Thoracic aorta (tissue), 2 donors: Measurements from ENCODE around the gene LEPR. TPM values are rescaled to one million over a fixed set of nuclear protein-coding genes. Genes with fewer than 3 reads are reported as not detected.

Experiments used
- ATAC-seq: fragments of 150-250 bp; one replicate; pipeline ENCODE4 v1.8.0; 2017; ENCODE audit warnings: low read depth; ENCODE audit not compliant: insufficient number of reproducible peaks, low FRiP score
- DNase-seq: peaks from one replicate; pipeline ENCODE4 v3.0.0-alpha.2; 2020; ENCODE audit warnings: low spot score
- H3K27ac ChIP-seq, 2 donors: fragments of 200-600 bp; sonication (generic); 1 replicate in 1 of 2; 2 replicates in 1 of 2; pipeline ENCODE4 v1.5.1; 2016; ENCODE audit warnings: mild to moderate bottlenecking in 2 of 2, moderate library complexity in 2 of 2
- H3K27me3 ChIP-seq: fragments of 200-600 bp; sonication (generic); replicated peaks from 2 replicates; pipeline ENCODE4 v1.6.0; 2016; ENCODE audit warnings: mild to moderate bottlenecking; ENCODE audit not compliant: insufficient read depth
- H3K36me3 ChIP-seq: fragments of 200-600 bp; sonication (generic); one replicate; pipeline ENCODE4 v1.5.1; 2016
- H3K4me1 ChIP-seq, 2 donors: fragments of 200-600 bp; sonication (generic); 1 replicate in 1 of 2; 2 replicates in 1 of 2; pipeline versions ENCODE4 v1.5.1 to v1.6.0; 2016; ENCODE audit warnings: low read depth in 2 of 2, mild to moderate bottlenecking in 1 of 2; ENCODE audit not compliant: control insufficient read depth in 1 of 2
- H3K4me3 ChIP-seq: fragments of 200-600 bp; sonication (generic); 2 replicates; pipeline ENCODE4 v1.5.1; 2016; ENCODE audit warnings: mild to moderate bottlenecking
- H3K9me3 ChIP-seq: fragments of 200-600 bp; sonication (generic); 2 replicates; pipeline ENCODE4 v1.5.1; 2016
- total RNA-seq, 2 donors: library from RNA; depleted of rRNA; stranded (reverse); fragments of >200 nt; gene quantifications; one replicate each; pipeline versions ENCODE4 v1.1.0 to v1.2.3, GENCODE V29; 2016
- TF ChIP-seq, protein P1 (sequence below): fragments of 200-600 bp; sonication (generic); IDR thresholded peaks from one replicate; pipeline ENCODE4 v1.5.1; 2019; ENCODE audit warnings: antibody characterized with exemption

The LEPR gene
- total RNA-seq, 2 donors from 2014 or later = 17.6 to 42.3 TPM

DNA sequence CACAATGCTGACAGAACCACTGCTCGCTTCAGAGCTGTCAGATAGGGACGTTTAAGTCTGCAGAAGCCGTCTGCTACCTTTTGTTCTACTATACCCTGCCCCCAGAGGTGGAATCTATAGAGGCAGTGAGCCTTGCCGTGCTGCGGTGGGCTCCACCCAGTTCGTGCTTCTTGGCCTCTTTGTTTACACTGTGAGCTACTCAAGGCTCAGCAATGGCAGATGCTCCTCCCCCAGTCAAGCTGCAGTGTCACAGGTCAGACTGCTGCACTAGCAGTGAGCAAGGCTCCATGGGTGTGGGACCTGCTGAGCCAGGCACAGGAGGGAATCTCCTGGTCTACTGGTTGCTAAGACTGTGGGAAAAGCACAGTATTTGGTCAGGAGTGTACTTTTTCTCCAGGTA is 47.1 kb downstream of the LEPR start:
- TF ChIP-seq, protein P1, sequence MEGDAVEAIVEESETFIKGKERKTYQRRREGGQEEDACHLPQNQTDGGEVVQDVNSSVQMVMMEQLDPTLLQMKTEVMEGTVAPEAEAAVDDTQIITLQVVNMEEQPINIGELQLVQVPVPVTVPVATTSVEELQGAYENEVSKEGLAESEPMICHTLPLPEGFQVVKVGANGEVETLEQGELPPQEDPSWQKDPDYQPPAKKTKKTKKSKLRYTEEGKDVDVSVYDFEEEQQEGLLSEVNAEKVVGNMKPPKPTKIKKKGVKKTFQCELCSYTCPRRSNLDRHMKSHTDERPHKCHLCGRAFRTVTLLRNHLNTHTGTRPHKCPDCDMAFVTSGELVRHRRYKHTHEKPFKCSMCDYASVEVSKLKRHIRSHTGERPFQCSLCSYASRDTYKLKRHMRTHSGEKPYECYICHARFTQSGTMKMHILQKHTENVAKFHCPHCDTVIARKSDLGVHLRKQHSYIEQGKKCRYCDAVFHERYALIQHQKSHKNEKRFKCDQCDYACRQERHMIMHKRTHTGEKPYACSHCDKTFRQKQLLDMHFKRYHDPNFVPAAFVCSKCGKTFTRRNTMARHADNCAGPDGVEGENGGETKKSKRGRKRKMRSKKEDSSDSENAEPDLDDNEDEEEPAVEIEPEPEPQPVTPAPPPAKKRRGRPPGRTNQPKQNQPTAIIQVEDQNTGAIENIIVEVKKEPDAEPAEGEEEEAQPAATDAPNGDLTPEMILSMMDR = no peak
- Histone ChIP-seq H3K9me3 (no peaks in the 10 kb centered on the region), H3K27me3 (no peaks in the 10 kb centered on the region), H3K4me3 (no peak overlapping the region), H3K4me1 (no peaks in the 10 kb centered on the region), H3K36me3 (no peaks in the 10 kb centered on the region), H3K27ac (no peak overlapping the region)
- DNase-seq (no peak), ATAC-seq (no peak)

DNA sequence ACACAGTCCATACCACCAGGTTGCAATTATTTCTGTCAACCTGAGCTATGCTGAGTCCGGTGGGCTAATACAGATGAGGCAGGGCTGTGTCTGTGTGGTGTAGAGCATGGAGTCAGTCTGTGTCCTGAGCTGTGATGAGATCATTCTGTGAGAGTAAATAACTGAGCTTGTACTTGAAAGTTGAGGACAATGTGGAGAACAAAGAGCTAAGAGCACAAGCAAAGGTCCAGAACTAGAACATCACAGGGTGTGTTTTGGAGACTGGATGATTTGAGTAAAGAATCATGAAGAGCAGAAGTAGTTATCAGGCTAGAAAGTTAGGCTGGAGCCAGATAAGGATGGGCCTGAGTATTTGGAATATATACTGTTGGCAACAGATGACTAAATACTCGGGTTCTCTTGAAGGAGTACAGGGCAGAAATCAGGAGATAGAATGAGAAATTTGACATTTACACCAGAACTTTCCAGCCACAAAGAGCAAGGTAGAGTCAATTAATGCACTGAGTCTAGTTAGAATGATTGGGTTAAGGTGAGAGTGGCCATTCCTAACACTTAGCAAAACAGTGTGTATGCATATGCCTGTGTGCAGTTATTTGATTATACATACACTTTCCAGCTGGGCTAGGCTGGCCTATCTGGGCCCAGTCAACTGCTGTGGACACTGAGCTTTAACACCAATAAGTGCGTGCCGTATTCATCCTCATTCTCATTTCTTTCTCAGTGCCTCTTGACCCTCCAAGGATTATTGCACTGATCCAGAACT is 48.8 kb downstream of the LEPR start:
- Histone ChIP-seq H3K27ac (no peak overlapping the region), H3K4me1 (no peaks in the 10 kb centered on the region), H3K4me3 (no peak overlapping the region), H3K27me3 (no peaks in the 10 kb centered on the region), H3K36me3 (no peaks in the 10 kb centered on the region), H3K9me3 (no peaks in the 10 kb centered on the region)
- no peak for DNase-seq
- TF ChIP-seq, protein P1 = no peak
- no peak for ATAC-seq

DNA sequence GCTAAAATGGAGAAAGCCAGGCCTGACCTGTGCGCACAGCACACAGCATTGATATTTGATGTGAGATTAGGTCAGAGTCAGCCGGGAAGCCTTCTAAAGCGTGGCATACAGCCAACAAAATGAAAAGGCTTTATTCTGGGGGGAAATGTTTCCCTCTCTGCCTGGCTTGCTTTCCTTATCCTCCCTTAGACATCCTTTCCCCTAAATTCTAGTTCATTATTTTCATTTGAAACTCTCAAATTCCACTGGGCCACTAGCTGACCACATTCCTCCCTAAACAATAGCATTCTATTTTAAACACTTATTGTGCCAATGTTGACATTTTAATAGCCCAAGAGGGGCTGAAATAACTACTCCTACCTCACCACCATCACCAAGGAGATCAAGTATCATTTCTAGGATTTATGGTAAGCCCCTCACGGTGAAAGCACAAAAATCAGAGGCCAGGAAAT is 49.4 kb downstream of the LEPR start:
- TF ChIP-seq, protein P1 = no peak
- no peak for ATAC-seq
- H3K4me3 ChIP-seq = no peak overlapping the region
- no peaks in the 10 kb centered on the region for H3K4me1 ChIP-seq
- no peaks in the 10 kb centered on the region for H3K27me3 ChIP-seq
- DNase-seq = no peak
- no peak overlapping the region for H3K27ac ChIP-seq
- H3K36me3 ChIP-seq = no peaks in the 10 kb centered on the region
- no peaks in the 10 kb centered on the region for H3K9me3 ChIP-seq

Other genes starting within 250 kb of the LEPR start
- 1 to 10 TPM; 3.7 TPM for gene DNAJC6, start 111.1 kb upstream of the LEPR start, total RNA-seq
- 10 to 100 TPM; 79.5 to 82.9 TPM for gene LEPROT, start within 50 bp of the LEPR start, total RNA-seq